COR-L47 (cell line): Measurements from ENCODE around the gene GRIA3.
"Not testable (repeated sequence)": the region's sequence is repeated elsewhere in the genome, so short reads cannot be mapped to it uniquely, and the experiment has no call there.

Experiments
- DNase-seq: peaks from one replicate; lab custom pipeline; 2025; lab: John Stamatoyannopoulos, UW

Gene GRIA3

GRCh38 chrX:123274796-123275195, 90.7 kb downstream of the GRIA3 start:
- DNase-seq, result no peak

DNA sequence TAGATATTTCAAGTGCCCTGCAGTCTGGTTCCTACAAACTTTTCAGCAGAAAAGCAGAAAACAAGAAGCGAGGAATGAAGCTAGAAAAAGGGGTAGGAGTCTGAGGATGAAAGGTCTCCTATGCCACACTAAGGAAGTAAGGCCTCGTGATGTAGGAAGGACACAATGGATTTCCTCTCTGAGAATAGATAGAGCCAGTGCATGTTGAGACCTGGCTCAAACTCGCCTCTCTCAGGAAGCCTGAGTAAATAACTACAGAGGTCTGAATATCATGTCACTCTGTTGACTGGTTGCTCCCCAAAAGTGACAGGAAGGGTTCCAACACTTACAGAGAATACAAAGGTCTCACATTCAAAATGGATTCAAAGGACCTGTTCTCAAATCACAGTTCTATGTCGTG, 93.3 kb downstream of the GRIA3 start:
- DNase-seq, result no peak

DNA sequence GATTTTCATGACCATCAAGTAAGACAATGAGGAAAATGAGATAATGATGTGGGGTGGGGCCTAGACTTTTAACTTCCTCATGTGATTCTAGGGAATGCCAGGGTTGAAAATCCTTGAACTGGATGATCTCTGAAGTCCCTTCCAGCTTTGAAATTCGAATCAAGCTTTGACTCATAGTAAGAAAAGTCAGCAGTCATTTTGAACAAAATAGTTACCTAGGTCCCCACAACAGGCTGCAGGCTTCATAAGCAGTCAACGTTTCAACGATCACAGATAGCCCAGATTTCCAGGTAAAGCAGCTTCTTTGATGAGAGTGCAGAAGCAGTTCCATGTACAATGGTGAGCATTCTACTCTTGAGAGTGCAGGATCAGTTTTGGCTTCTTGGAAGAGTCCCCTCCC, 93.7 kb downstream of the GRIA3 start:
- DNase-seq, result no peak

GRCh38 chrX:123282241-123282640, 98.2 kb downstream of the GRIA3 start:
- DNase-seq, result no peak

GRCh38 chrX:123283407-123283806, 99.3 kb downstream of the GRIA3 start:
- not testable (repeated sequence) for DNase-seq

GRCh38 chrX:123291623-123292022, 107.5 kb downstream of the GRIA3 start:
- no peak for DNase-seq

DNA sequence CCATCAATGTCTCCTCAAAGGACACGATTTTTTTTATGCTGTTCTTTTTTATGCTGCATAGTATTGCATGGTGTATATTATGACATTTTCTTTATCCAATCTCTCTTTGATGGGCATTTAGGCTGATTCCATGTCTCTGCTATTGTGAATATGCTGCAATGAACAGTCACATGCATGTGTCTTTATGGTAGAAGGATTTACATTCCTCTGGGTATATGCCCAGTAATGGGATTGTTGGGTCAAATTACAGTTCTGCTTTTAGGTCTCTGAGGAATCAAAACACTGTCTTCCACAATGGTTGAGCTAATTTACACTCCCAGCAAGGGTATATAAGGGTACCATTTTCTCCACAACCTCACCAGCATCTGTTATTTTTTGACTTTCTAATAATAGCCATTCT, 113.9 kb downstream of the GRIA3 start:
- no peak for DNase-seq

GRCh38 chrX:123303429-123303828, 119.4 kb downstream of the GRIA3 start:
- no peak for DNase-seq

DNA sequence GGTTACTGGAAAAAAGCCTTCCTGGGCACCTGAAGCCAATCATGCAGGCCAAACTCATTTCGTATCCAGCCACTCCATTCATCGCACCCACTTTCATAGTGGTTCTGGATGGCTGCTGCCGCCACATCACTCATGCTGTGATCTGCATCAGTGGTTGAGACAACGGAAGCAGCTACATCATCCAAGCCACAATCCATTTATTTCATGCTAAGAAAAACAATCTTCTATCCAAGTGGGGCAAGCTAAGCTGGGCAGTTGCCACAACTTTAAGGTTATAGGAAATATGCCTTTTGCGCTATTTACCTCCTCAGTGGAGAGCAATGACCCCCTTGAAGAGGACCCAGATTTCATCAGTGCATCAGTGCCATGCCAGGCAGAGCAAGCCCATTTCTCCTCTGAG, 124.6 kb downstream of the GRIA3 start:
- DNase-seq, result no peak

DNA sequence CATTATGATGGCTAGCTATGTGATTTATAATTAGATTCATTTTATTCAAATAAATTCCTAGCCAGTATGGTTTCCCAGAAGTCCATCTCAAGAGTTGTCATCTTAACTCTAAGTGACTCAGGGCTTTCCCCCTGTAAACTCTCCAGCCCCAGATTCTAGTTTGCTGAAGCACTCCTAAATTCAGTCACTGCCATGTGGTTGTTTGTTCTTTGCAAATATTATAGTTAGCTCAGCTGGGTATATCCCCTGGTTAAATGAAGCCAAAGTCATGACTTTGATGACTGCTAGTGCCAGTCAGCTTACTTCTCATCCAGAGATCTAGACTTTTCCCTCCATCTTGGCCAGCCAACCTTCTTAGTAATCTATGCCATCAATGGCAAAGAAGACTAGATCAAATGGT, 126.0 kb downstream of the GRIA3 start:
- no peak for DNase-seq

DNA sequence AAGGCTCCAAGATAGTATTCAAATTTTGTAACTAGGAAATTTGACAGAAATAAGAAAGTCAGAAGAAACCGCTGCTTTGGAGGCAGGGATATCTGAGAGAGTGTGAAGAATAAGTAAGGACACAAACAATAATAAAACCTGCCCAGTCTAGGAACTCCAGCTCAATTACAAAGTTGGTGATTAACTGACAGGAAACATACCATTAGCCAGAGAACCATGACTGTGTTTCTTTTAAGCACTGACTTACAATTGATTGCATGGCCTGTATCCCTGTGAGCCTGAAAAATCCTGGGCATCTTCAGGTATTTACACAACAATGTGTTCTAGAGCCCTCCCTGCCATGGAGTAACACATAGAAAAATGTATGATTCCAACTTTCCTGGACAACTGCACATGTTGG, 127.4 kb downstream of the GRIA3 start:
- no peak for DNase-seq

GRCh38 chrX:123313486-123313885, 129.4 kb downstream of the GRIA3 start:
- no peak for DNase-seq

DNA sequence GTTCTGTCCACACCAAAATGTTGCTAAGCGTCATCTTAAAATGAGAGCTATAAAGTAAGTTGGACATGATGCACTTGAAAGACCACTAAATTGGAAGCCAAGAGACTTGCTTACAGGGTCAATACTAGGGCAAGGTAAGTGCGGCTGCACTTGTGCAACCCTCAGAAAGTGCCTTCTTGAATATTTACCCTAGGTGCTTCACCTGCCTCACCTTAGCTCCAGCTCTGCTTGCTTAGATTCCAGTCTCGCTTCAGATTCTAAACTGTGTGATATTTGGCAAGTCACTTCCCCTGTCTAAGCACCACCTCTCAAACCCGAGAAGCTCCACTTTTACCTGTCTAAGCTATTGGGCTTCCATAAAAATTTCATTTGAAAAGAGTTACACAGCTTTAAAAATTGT, 136.5 kb downstream of the GRIA3 start:
- no peak for DNase-seq

- no peak for DNase-seq
These were observed 138.5 kb downstream of the GRIA3 start for GRCh38 chrX:123322536-123322935.

DNA sequence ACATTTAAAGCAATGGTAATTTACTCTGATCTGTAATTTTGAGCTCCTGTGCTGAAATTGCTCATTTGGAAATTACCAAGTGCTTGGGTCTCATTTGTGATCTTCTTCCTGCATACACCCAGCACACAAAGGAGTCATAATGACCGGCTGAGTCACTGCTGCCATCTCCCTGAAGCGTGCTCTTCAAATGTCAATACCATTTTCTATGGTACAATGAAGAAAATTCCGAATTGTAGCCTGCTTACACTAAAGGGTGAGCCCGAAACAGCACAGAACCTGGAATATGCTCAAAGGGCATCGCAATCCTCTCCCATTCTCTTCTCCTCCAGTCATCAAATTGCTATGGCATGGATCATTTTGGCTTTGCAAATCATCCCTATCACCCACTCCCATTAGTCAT, 140.5 kb downstream of the GRIA3 start:
- DNase-seq, result no peak

DNA sequence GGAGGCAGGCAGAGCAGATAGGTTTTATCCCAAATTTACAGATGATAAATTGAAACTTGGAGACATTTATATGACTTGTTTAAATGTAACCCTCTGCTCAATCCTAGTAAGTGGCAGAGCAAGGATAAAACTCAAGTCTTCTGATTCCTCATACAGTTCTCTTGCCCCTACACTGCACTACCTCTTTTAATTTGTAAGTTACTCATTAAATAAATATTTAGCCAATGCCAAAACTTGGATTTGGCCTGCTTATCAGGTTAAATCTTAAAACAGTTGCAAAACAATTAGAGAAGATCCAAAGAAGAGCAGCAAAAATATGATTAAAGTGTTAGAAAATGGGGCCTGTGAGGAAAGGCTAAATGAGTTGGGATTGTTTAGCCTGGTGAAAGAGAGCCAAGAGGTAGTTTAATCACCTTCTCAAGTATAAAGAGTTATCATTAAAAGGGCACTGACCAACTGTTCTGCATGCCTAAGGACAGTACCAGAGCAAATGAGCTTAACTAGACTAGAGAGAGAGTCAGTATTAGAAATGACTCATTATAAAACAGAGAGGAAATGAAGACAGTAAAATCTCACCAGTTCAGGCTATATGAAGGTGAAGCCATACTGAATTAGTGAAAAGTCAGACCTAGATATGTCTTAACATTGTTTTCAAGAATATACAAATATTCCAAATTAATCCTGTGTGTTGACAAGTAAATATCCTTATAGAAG, 146.3 kb downstream of the GRIA3 start:
- DNase-seq, result no peak

- no peak for DNase-seq
These were observed 147.3 kb downstream of the GRIA3 start for GRCh38 chrX:123331349-123331748.

GRCh38 chrX:123331859-123332258, 147.8 kb downstream of the GRIA3 start:
- DNase-seq, result no peak

- no peak for DNase-seq
These were observed 152.6 kb downstream of the GRIA3 start for GRCh38 chrX:123336666-123337065.

GRCh38 chrX:123337886-123338639, 154.0 kb downstream of the GRIA3 start:
- no peak for DNase-seq

- DNase-seq, result no peak
These were observed 155.3 kb downstream of the GRIA3 start for GRCh38 chrX:123339221-123339905.

- DNase-seq, result no peak
These were observed 156.6 kb downstream of the GRIA3 start for GRCh38 chrX:123340696-123341095.

DNA sequence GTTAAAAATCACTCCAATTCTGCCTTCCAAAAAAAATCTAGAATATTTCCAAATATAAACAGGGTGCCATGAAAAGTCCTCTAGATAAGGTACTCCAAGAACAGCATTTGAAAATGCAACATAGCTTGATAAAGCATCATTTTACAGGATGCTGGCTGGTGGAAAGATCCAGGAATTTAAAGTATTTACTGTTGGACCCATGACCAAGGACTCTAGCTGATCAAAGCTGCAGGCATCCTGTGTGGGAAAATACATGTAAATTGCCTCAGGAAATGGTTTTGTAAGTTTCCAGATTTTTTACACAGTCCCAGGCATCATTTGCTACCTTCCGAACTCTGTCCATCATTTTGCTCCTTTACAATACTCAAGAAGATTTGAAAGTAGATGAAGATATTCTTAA, 164.4 kb downstream of the GRIA3 start:
- DNase-seq, result no peak
